ENCODE measurements around the gene RAB3C. TPM values are rescaled to one million over a fixed set of nuclear protein-coding genes. Genes with fewer than 3 reads are reported as not detected.

RAB3C gene
- total and polyA plus RNA-seq, 10 donors = 0.06 to 2.0 (median 0.21) TPM; not detected in 2

DNA sequence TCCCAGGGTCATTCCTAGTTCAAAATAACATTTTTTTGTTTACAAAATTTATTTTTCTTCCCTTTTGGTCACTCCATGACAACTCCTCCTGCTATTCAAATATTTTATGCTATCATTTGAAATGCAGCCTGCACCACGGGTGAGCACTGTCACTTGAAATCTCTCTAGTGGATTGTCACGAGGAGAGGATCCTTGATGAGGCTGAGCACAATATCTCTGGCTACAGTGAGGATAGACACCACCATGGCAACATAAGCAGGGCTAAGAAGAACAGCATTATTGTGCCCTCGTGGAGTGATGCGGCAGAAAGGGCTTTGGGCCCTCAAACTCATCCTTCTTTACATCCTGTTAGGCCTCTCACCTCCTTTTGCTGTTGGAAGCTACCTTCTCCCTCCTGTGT, 321.9 kb downstream of the RAB3C start:
- Histone ChIP-seq H3K4me1 (peaks cover 0 to 10% (median 4%) of the 10 kb centered on the region in 6 donors), H3K9me3 (peaks cover 0 to 11% (median 5%) of the 10 kb centered on the region in 8 donors), H3K36me3 (no peaks in the 10 kb centered on the region), H3K27me3 (replicated peaks in 1 of 7) (no peaks in the 10 kb centered on the region), H3K27ac (no peak overlapping the region), H3K4me3 (no peak overlapping the region)
- 79 to 90% (median 87%) methylated on average over 4 of the region's 4 CpGs for WGBS, 5 donors
- intact Hi-C loops (cut with DNase I; ENCODE audit: low total_unique reads) = no loop called here
- TF ChIP-seq CTCF (IDR thresholded peaks at IDR 0.05 in 8 of 11, conservative IDR thresholded peaks at IDR 0.05 in 3 of 11) (no peak), POLR2A (IDR thresholded peaks at IDR 0.05) (no peak), POLR2AphosphoS5 (IDR thresholded peaks at IDR 0.05) (no peak)
- DNase-seq = no peak

DNA sequence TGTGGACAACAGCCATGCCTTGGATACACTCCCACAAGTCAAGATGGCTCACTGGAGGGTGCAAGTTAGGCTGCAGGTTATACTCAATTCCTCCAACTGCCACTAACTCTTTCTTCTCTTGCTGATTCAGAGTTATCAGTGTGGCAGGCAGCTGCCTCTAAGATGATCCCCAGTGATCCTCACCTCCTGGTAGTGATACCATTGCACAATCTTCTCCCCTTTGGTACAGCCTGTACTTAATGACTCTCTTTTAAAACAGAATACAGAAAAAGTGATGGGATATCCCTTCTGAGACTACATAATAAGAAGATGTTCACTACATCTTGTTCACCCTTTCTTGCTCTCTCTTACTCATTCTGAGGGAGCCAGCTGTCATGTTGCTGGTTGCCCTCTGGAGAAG, 323.1 kb downstream of the RAB3C start:
- Histone ChIP-seq H3K9me3 (peaks cover 0 to 11% (median 5%) of the 10 kb centered on the region in 8 donors), H3K4me1 (peaks cover 0 to 10% (median 4%) of the 10 kb centered on the region in 6 donors), H3K27me3 (replicated peaks in 1 of 7) (no peaks in the 10 kb centered on the region), H3K36me3 (no peaks in the 10 kb centered on the region), H3K4me3 (no peak overlapping the region), H3K27ac (no peak overlapping the region)
- no peak for DNase-seq
- no peak for TF ChIP-seq CTCF (IDR thresholded peaks at IDR 0.05 in 8 of 11, conservative IDR thresholded peaks at IDR 0.05 in 3 of 11)
- TF ChIP-seq POLR2A (IDR thresholded peaks at IDR 0.05) = no peak
- no peak for TF ChIP-seq POLR2AphosphoS5 (IDR thresholded peaks at IDR 0.05)
- intact Hi-C loops (cut with DNase I; ENCODE audit: low total_unique reads) = no loop called here

Other genes with a start within 250 kb of the RAB3C start
- 100 to 1,000 TPM; 241 to 519 (median 351) TPM for gene PLK2, start 123.0 kb upstream of the RAB3C start, total RNA-seq
- gene PLK2, start 123.0 kb upstream of the RAB3C start, polyA plus RNA-seq = 10 to 100 TPM; 23.2 to 70.8 (median 51.9) TPM
- 10 to 100 TPM; 19.3 to 49.6 (median 30.4) TPM for gene GAPT, start 91.6 kb upstream of the RAB3C start, total RNA-seq
- 10 to 100 TPM; 39.0 to 56.0 (median 41.7) TPM for gene GAPT, start 91.6 kb upstream of the RAB3C start, polyA plus RNA-seq

Measured in spleen (tissue), 11 donors.